K562 (cell line): ENCODE measurements around the gene CHRNA3. TPM values are rescaled to one million over a fixed set of nuclear protein-coding genes. Genes with fewer than 3 reads are reported as not detected.

Experiments
- CHD2 ChIP-seq: IDR thresholded peaks from 2 replicates; pipeline ENCODE4 v1.6.1; 2011; ENCODE audit warnings: low read depth, low read length
- DMBX1 ChIP-seq: fragments of 250-450 bp; sonication (Bioruptor Pico); IDR thresholded peaks from 2 replicates; pipeline ENCODE4 v1.8.0; 2022; ENCODE audit warnings: inconsistent platforms, mild to moderate bottlenecking, moderate library complexity, borderline replicate concordance
- ELK3 ChIP-seq: fragments of 450-650 bp; formaldehyde crosslinking; IDR thresholded peaks from 2 replicates; pipeline ENCODE4 v1.4.0; 2020; ENCODE audit warnings: mild to moderate bottlenecking
- EP400 ChIP-seq: fragments of 450-650 bp; IDR thresholded peaks from 2 replicates; pipeline ENCODE4 v1.6.1; 2017; ENCODE audit warnings: antibody characterized with exemption, mild to moderate bottlenecking, moderate library complexity
- FOXM1 ChIP-seq, 2 experiments: fragments of 450-650 bp in 1 of 2; sonication (generic) in 1 of 2; formaldehyde crosslinking in 1 of 2; IDR thresholded peaks; 2 replicates each; pipeline versions ENCODE4 v1.6.1 to v1.9.0; 2017 to 2022; ENCODE audit warnings: low read depth in 2 of 2, mild to moderate bottlenecking in 2 of 2, missing genetic modification reagents in 1 of 2, moderate library complexity in 1 of 2
- MAZ ChIP-seq, 2 experiments: fragments of 450-650 bp in 1 of 2; sonication (generic) in 1 of 2; formaldehyde crosslinking; IDR thresholded peaks in 1 of 2; conservative IDR thresholded peaks in 1 of 2; 2 replicates each; pipeline versions ENCODE4 v1.4.0 to v1.5.0; 2020; ENCODE audit warnings: mild to moderate bottlenecking in 1 of 2, missing genetic modification reagents in 1 of 2
- NELFE ChIP-seq: IDR thresholded peaks from 2 replicates; pipeline ENCODE4 v1.6.1; 2011; ENCODE audit warnings: mild to moderate bottlenecking; ENCODE audit not compliant: insufficient read depth, insufficient read length
- NFATC3 ChIP-seq: fragments of 450-650 bp; IDR thresholded peaks from 2 replicates; pipeline ENCODE4 v1.6.1; 2017; ENCODE audit warnings: mild to moderate bottlenecking
- NFIC ChIP-seq: fragments of 450-650 bp; IDR thresholded peaks from 2 replicates; pipeline ENCODE4 v1.6.1; 2017; ENCODE audit warnings: mild to moderate bottlenecking, inconsistent platforms
- POLR2AphosphoS2 ChIP-seq: IDR thresholded peaks from 2 replicates; pipeline ENCODE4 v1.6.1; 2012; ENCODE audit warnings: low read length, improper control_type of control experiment
- RB1 ChIP-seq: fragments of 450-650 bp; IDR thresholded peaks from 2 replicates; pipeline ENCODE4 v1.6.1; 2017; ENCODE audit warnings: low read depth, mild to moderate bottlenecking
- RBM15 ChIP-seq: fragments of 200-400 bp; formaldehyde crosslinking; IDR thresholded peaks from 2 replicates; pipeline ENCODE4 v1.6.1; 2018; ENCODE audit warnings: mild to moderate bottlenecking, low read length, moderate library complexity; ENCODE audit not compliant: insufficient read depth
- SAFB ChIP-seq: fragments of 200-400 bp; formaldehyde crosslinking; IDR thresholded peaks from 2 replicates; pipeline ENCODE4 v1.6.1; 2017; ENCODE audit warnings: low read depth, low read length, borderline replicate concordance
- SAP30 ChIP-seq: fragments of 200-600 bp; sonication (generic); IDR thresholded peaks from 2 replicates; pipeline ENCODE4 v1.6.1; 2012; ENCODE audit warnings: borderline replicate concordance, low read depth, mild to moderate bottlenecking, moderate library complexity, low read length, control low read depth, inconsistent platforms; ENCODE audit not compliant: insufficient read depth, poor library complexity, severe bottlenecking
- SMARCA5 ChIP-seq: fragments of 450-650 bp; IDR thresholded peaks from 2 replicates; pipeline ENCODE4 v1.6.1; 2016
- SMARCC2 ChIP-seq: fragments of 450-650 bp; IDR thresholded peaks from 2 replicates; pipeline ENCODE4 v1.6.1; 2017; ENCODE audit warnings: antibody characterized with exemption, moderate library complexity, mild to moderate bottlenecking, low read depth
- TAL1 ChIP-seq: fragments of 450-650 bp; IDR thresholded peaks from 2 replicates; pipeline ENCODE4 v1.6.1; 2016; ENCODE audit warnings: mild to moderate bottlenecking
- TBL1XR1 ChIP-seq, 2 experiments: IDR thresholded peaks; 2 replicates each; pipeline ENCODE4 v1.6.1; 2012; ENCODE audit warnings: improper control_type of control experiment in 2 of 2, low read length in 2 of 2, mild to moderate bottlenecking in 1 of 2
- TCF7L2 ChIP-seq: fragments of 150-350 bp; IDR thresholded peaks from 2 replicates; pipeline ENCODE4 v1.6.1; 2016; ENCODE audit warnings: low read depth, mild to moderate bottlenecking, low read length, moderate library complexity
- THAP12 ChIP-seq: fragments of 250-450 bp; sonication (Bioruptor Pico); IDR thresholded peaks from 2 replicates; pipeline ENCODE4 v1.9.0; 2021; ENCODE audit warnings: mild to moderate bottlenecking, inconsistent platforms
- TOE1 ChIP-seq, 2 experiments: fragments of 450-650 bp in 1 of 2; sonication (generic) in 1 of 2; formaldehyde crosslinking in 1 of 2; IDR thresholded peaks; 2 replicates each; pipeline versions ENCODE4 v1.7.1 to v1.8.0; 2016 to 2022; ENCODE audit warnings: borderline replicate concordance in 2 of 2, mild to moderate bottlenecking in 2 of 2, antibody characterized with exemption in 1 of 2, inconsistent platforms in 1 of 2, low read depth in 1 of 2, missing genetic modification reagents in 1 of 2, moderate library complexity in 1 of 2
- ZBTB7A ChIP-seq: IDR thresholded peaks from 2 replicates; pipeline ENCODE4 v1.6.1; 2011; ENCODE audit warnings: low read depth, mild to moderate bottlenecking, low read length, moderate library complexity, borderline replicate concordance; ENCODE audit not compliant: control insufficient read depth
- polyA plus RNA-seq, 8 experiments: library from polyadenylated mRNA; depleted of rRNA in 4 of 8; stranded (reverse) in 5 of 8; unstranded in 3 of 8; fragments of >200 nt; fragmentation: Nextera tagmentation in 2 of 8; fragmentation: Illumina TruSeq in 1 of 8; extraction: Ambion mirVana in 2 of 8; extraction: Trizol in 1 of 8; gene quantifications; 2 replicates each; pipeline versions ENCODE4 v1.2.1 to v1.2.3, GENCODE V29; 2011 to 2014; ENCODE audit warnings: inconsistent platforms in 1 of 8, missing spikeins in 1 of 8
- total RNA-seq, 7 experiments: library from RNA; depleted of rRNA in 6 of 7; stranded (reverse); fragments of >200 nt in 6 of 7; fragmentation: Illumina TruSeq in 2 of 7; extraction: Trizol in 2 of 7; gene quantifications; 2 replicates each; pipeline versions ENCODE4 v1.2.1 to v1.2.3, GENCODE V29; 2011 to 2021; ENCODE audit warnings: low replicate concordance in 1 of 7
- TF ChIP-seq, protein P1 (sequence below): sonication (generic); formaldehyde crosslinking; IDR thresholded peaks from 2 replicates; pipeline ENCODE4 v1.8.1; 2022; ENCODE audit warnings: missing genetic modification reagents

CHRNA3 gene
- total and polyA plus RNA-seq, 9 of the 15 experiments (the other 6 are each of a cell fraction or from before 2014, with no cell fraction given): 0.01 TPM; not detected in 8

DNA sequence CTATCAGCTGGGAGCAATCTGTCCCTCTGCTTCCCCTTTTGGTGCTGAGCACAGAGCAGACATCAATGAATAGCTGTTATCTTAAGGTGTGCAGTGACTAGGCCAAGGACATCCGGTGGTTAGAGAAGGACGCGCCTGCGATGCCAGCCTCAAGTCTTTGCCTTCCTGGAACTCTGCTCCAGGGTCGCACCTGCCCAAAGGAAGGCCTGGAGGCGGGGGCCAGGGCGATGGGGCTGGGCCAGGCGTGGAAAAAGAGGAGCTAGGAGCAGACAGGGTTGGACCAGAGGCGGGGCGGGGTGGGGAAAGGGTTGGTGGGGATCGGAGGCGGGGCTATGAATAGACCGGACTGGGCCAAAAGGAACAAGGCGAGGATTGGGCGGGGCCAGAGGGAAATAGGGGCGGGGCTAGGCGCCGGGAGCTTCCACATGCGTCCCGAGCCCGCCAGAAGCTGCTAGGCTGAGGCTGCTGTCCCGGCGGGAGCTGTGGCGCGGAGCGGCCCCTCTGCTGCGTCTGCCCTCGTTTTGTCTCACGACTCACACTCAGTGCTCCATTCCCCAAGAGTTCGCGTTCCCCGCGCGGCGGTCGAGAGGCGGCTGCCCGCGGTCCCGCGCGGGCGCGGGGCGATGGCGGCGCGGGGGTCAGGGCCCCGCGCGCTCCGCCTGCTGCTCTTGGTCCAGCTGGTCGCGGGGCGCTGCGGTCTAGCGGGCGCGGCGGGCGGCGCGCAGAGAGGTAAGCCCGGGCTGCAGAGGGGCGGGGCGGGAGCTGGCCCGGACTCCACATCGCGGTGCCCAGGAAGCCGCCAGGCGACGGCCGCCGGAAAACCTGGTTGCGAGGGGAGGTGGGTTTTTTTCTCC is 55.5 kb downstream of the CHRNA3 start, which contains the start of gene CHRNA5 (continued):
- TF ChIP-seq TCF7L2: no peak
- TF ChIP-seq DMBX1: no peak
- peak; percentile 45; the same call in 1 of the 2 replicates for TF ChIP-seq FOXM1 (IDR thresholded peaks at IDR 0.05; ENCODE audit: low read depth)
- TF ChIP-seq FOXM1 (CRISPR knock-in tag; IDR thresholded peaks at IDR 0.05; ENCODE audit: low read depth): no peak
- TF ChIP-seq SAP30: peak; percentile 51
- no peak for TF ChIP-seq POLR2AphosphoS2
- peak; percentile 72; the same call in 1 of the 2 replicates for TF ChIP-seq SAFB
- TF ChIP-seq EP400: 0 out of 2 replicates have a peak, but pooled peaks have one; percentile 34
- peak; percentile 35; the same call in 1 of the 2 replicates for TF ChIP-seq SMARCC2
- peak in 1 of 2 experiments; percentile 54; a peak in 3 of 4 replicates for TF ChIP-seq MAZ (CRISPR knock-in tag; conservative IDR thresholded peaks at IDR 0.05 in 1 of 2, IDR thresholded peaks at IDR 0.05 in 1 of 2)
- TF ChIP-seq TBL1XR1 (IDR thresholded peaks at IDR 0.05; ENCODE audit: low read length in 2 of 2): peak; percentile 57 to 58; a peak in 3 of 4 replicates
- TF ChIP-seq, protein P1, sequence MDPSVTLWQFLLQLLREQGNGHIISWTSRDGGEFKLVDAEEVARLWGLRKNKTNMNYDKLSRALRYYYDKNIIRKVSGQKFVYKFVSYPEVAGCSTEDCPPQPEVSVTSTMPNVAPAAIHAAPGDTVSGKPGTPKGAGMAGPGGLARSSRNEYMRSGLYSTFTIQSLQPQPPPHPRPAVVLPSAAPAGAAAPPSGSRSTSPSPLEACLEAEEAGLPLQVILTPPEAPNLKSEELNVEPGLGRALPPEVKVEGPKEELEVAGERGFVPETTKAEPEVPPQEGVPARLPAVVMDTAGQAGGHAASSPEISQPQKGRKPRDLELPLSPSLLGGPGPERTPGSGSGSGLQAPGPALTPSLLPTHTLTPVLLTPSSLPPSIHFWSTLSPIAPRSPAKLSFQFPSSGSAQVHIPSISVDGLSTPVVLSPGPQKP (CRISPR knock-in tag): no peak
- no peak for TF ChIP-seq RBM15
- TF ChIP-seq TOE1 (IDR thresholded peaks at IDR 0.05; ENCODE audit: borderline replicate concordance): no peak
- TF ChIP-seq TOE1 (CRISPR knock-in tag; IDR thresholded peaks at IDR 0.05; ENCODE audit: borderline replicate concordance, low read depth): no peak
- TF ChIP-seq CHD2: no peak
- TF ChIP-seq RB1: peak; percentile 73
- peak; percentile 69 for TF ChIP-seq TAL1
- TF ChIP-seq THAP12 (CRISPR knock-in tag): peak; percentile 57; the same call in 1 of the 2 replicates
- TF ChIP-seq NFATC3: no peak
- TF ChIP-seq NFIC: no peak
- TF ChIP-seq ZBTB7A: no peak
- TF ChIP-seq ELK3 (CRISPR knock-in tag): no peak
- peak; percentile 60; the same call in 1 of the 2 replicates for TF ChIP-seq SMARCA5
- no peak for TF ChIP-seq NELFE
